HepG2 (cell line): ENCODE data around the gene KLHDC2. TPM values are rescaled to one million over a fixed set of nuclear protein-coding genes. Genes with fewer than 3 reads are reported as not detected.

Experiments used
- ATAC-seq: fragments of 200-7000 bp; cut with Tn5 transposase; 3 replicates; pipeline ENCODE4 v1.9.1; 2020; ENCODE audit warnings: mild to moderate bottlenecking, moderate library complexity
- BruUV-seq: library from RNA; stranded (reverse); fragments of 400-500 nt; replicated peaks from 2 replicates; lab custom pipeline; 2021; lab: Mats Ljungman, UMichigan
- CTCF ChIA-PET: fragments of 300-600 bp; formaldehyde crosslinking; extraction: SDS; loops from one replicate; lab custom pipeline; 2021; ENCODE audit warnings: low total read pairs, inconsistent platforms, low intra/inter-chr PET ratio; lab: Yijun Ruan, JAX
- POLR2A ChIA-PET: fragments of 350-600 bp; sonication (Branson Sonifier 250); formaldehyde crosslinking; loops from one replicate; lab custom pipeline; 2020; ENCODE audit warnings: antibody characterized with exemption, inconsistent platforms; lab: Yijun Ruan, JAX
- DNase-seq: peaks from one replicate; pipeline ENCODE4 v3.0.0-alpha.2; 2015; ENCODE audit warnings: low spot score
- FAIRE-seq: peaks from 3 replicates; lab custom pipeline; 2011; peaks lifted over from hg19 to GRCh38; lab: Jason Lieb, UNC
- H2AFZ ChIP-seq: one replicate; pipeline ENCODE4 v1.6.1; 2011; ENCODE audit warnings: low read length, inconsistent platforms
- H3K27ac ChIP-seq: fragments of 300-600 bp; 3 replicates; pipeline ENCODE4 v1.8.0; 2011; ENCODE audit warnings: mixed run types, mild to moderate bottlenecking, mixed read lengths, low read length, inconsistent platforms; ENCODE audit not compliant: insufficient read depth; ENCODE audit errors: extremely low read length
- H3K27me3 ChIP-seq, 2 experiments: fragments of 200-600 bp in 1 of 2; 2 replicates in 1 of 2; 3 replicates in 1 of 2; pipeline versions ENCODE4 v1.6.0 to v1.8.0; 2011; ENCODE audit warnings: low read length in 2 of 2, mild to moderate bottlenecking in 2 of 2, moderate library complexity in 2 of 2, inconsistent platforms in 1 of 2; ENCODE audit not compliant: insufficient read depth in 2 of 2, control insufficient read depth in 1 of 2
- H3K36me3 ChIP-seq, 2 experiments: fragments of 200-600 bp in 1 of 2; replicated peaks in 1 of 2; 2 replicates in 1 of 2; 3 replicates in 1 of 2; pipeline versions ENCODE4 v1.5.1 to v1.8.0; 2011; ENCODE audit warnings: low read length in 2 of 2, inconsistent platforms in 1 of 2; ENCODE audit not compliant: insufficient read depth in 2 of 2, control insufficient read depth in 1 of 2
- H3K4me1 ChIP-seq: 2 replicates; pipeline ENCODE4 v1.5.1; 2012; ENCODE audit warnings: low read length, inconsistent platforms; ENCODE audit not compliant: insufficient read depth
- H3K4me2 ChIP-seq: 2 replicates; pipeline ENCODE4 v1.6.0; 2011; ENCODE audit warnings: low read depth, low read length, inconsistent platforms
- H3K4me3 ChIP-seq, 3 experiments: fragments of 200-600 bp in 1 of 3; sonication (generic), shearing (Covaris generic) in 1 of 3; replicated peaks in 1 of 3; 2 replicates each; pipeline ENCODE4 v1.5.1; 2011 to 2016; ENCODE audit warnings: low read length in 3 of 3, inconsistent platforms in 2 of 3, low read depth in 2 of 3, mild to moderate bottlenecking in 2 of 3, control low read depth in 1 of 3, mixed read lengths in 1 of 3; ENCODE audit not compliant: insufficient read depth in 1 of 3
- H3K79me2 ChIP-seq: one replicate; pipeline ENCODE4 v1.6.1; 2011; ENCODE audit warnings: low read length, inconsistent platforms; ENCODE audit not compliant: insufficient read depth
- H3K9ac ChIP-seq: 2 replicates; pipeline ENCODE4 v1.6.0; 2011; ENCODE audit warnings: mild to moderate bottlenecking, low read depth, low read length, inconsistent platforms; ENCODE audit not compliant: insufficient read depth
- H3K9me3 ChIP-seq: 2 replicates; pipeline ENCODE4 v1.5.1; 2012; ENCODE audit warnings: mild to moderate bottlenecking, low read length
- H4K20me1 ChIP-seq: 2 replicates; pipeline ENCODE4 v1.6.0; 2011; ENCODE audit warnings: inconsistent platforms, mild to moderate bottlenecking, low read length, moderate library complexity; ENCODE audit not compliant: insufficient read depth
- HDAC1 ChIP-seq: sonication (generic); formaldehyde crosslinking; IDR thresholded peaks from 2 replicates; pipeline ENCODE4 v1.5.1; 2020; ENCODE audit warnings: mild to moderate bottlenecking, missing genetic modification reagents
- HOXA7 ChIP-seq: sonication (generic); formaldehyde crosslinking; IDR thresholded peaks from 2 replicates; pipeline ENCODE4 v1.8.1; 2022; ENCODE audit warnings: mild to moderate bottlenecking, missing genetic modification reagents, moderate library complexity
- NR2F1 ChIP-seq, 2 experiments: fragments of 450-650 bp in 1 of 2; formaldehyde crosslinking in 1 of 2; IDR thresholded peaks; 2 replicates each; pipeline versions ENCODE4 v1.5.0 to v1.6.1; 2016 to 2020; ENCODE audit warnings: mild to moderate bottlenecking in 1 of 2, missing compliant biosample characterization in 1 of 2, missing genetic modification reagents in 1 of 2, moderate library complexity in 1 of 2
- PRDM10 ChIP-seq: sonication (generic); formaldehyde crosslinking; IDR thresholded peaks from 2 replicates; pipeline ENCODE4 v1.4.0; 2020; ENCODE audit warnings: low read depth, missing genetic modification reagents
- SMARCC2 ChIP-seq: fragments of 450-650 bp; IDR thresholded peaks from 2 replicates; pipeline ENCODE4 v1.6.1; 2017; ENCODE audit warnings: antibody characterized with exemption, mild to moderate bottlenecking
- SP4 ChIP-seq: sonication (generic); formaldehyde crosslinking; IDR thresholded peaks from 2 replicates; pipeline ENCODE4 v1.8.1; 2023; ENCODE audit warnings: mild to moderate bottlenecking, missing genetic modification reagents
- ZFY ChIP-seq: sonication (generic); formaldehyde crosslinking; IDR thresholded peaks from 2 replicates; pipeline ENCODE4 v1.4.0; 2020; ENCODE audit warnings: missing genetic modification reagents
- ZNF260 ChIP-seq: sonication (generic); formaldehyde crosslinking; IDR thresholded peaks from 2 replicates; pipeline ENCODE4 v1.4.0; 2020; ENCODE audit warnings: missing genetic modification reagents, low read depth, mild to moderate bottlenecking, borderline replicate concordance
- ZNF563 ChIP-seq: sonication (generic); formaldehyde crosslinking; IDR thresholded peaks from 2 replicates; pipeline ENCODE4 v1.8.0; 2022; ENCODE audit warnings: mild to moderate bottlenecking, moderate library complexity, missing genetic modification reagents
- ZNF891 ChIP-seq: sonication (generic); formaldehyde crosslinking; IDR thresholded peaks from 2 replicates; pipeline ENCODE4 v1.5.0; 2020; ENCODE audit warnings: mild to moderate bottlenecking, missing genetic modification reagents
- WGBS: methylation state at CpG from one replicate; pipeline ENCODE4 v1.1.6; 2017; ENCODE audit warnings: low lambda C conversion rate; 5-methylcytosine and 5-hydroxymethylcytosine counted together
- in situ Hi-C: cut with HindIII; loops from 2 replicates; pipeline ENCODE4 v1.10.0; 2017; ENCODE audit warnings: low pct_unique_long_range_greater_than_20kb; ENCODE audit not compliant: extremely low pct_ligation_motif_present
- intact Hi-C: fragments of 100-400 bp; cut with micrococcal nuclease; formaldehyde crosslinking; loops from one replicate; pipeline ENCODE4 v1.10.0; 2022; ENCODE audit not compliant: unreplicated experiment
- polyA plus RNA-seq, 8 experiments: library from polyadenylated mRNA; depleted of rRNA in 3 of 8; stranded (reverse) in 7 of 8; unstranded in 1 of 8; fragments of >200 nt; fragmentation: Illumina TruSeq in 4 of 8; extraction: Trizol in 4 of 8; gene quantifications; 2 replicates each; pipeline versions ENCODE4 v1.2.1 to v1.2.3, GENCODE V29; 2011 to 2016; ENCODE audit warnings: low read depth in 4 of 8, missing spikeins in 1 of 8, mixed read lengths in 1 of 8; ENCODE audit not compliant: insufficient read depth in 1 of 8
- total RNA-seq, 5 experiments: library from RNA; depleted of rRNA; stranded (reverse); fragments of >200 nt; fragmentation: Illumina TruSeq; extraction: Trizol; gene quantifications; 2 replicates each; pipeline ENCODE4 v1.2.3, GENCODE V29; 2016; ENCODE audit warnings: low read depth in 1 of 5

KLHDC2 gene
- total and polyA plus RNA-seq, 2 of the 13 experiments (the other 11 are each of a cell fraction or from before 2014, with no cell fraction given): 95.5 to 170 TPM

GRCh38 chr14:49792618-49793017 lies 24.7 kb downstream of the KLHDC2 start:
- FAIRE-seq: no peak
- CTCF ChIA-PET: no interaction called here
- WGBS: 0% methylated on average over 1 of the region's 1 CpG

More at GRCh38 chr14:49792618-49793017, 24.7 kb downstream of the KLHDC2 start:
- H3K27ac ChIP-seq: no peak overlapping the region
- no peak overlapping the region for H2AFZ ChIP-seq
- no peaks in the 10 kb centered on the region for H3K27me3 ChIP-seq
- H4K20me1 ChIP-seq: no peaks in the 10 kb centered on the region
- no peaks in the 10 kb centered on the region for H3K9me3 ChIP-seq
- no peaks in the 10 kb centered on the region for H3K79me2 ChIP-seq
- H3K4me2 ChIP-seq: no peak overlapping the region
- no peak for ATAC-seq
- no TSS peak for BruUV-seq
- no peak overlapping the region for H3K4me3 ChIP-seq
- no peak for TF ChIP-seq ZFY (CRISPR knock-in tag)
- TF ChIP-seq SMARCC2: no peak
- TF ChIP-seq SP4 (CRISPR knock-in tag): no peak
- TF ChIP-seq ZNF891: no peak
- no peak for TF ChIP-seq HDAC1 (CRISPR knock-in tag)
- TF ChIP-seq ZNF563 (CRISPR knock-in tag): no peak
- TF ChIP-seq ZNF260 (CRISPR knock-in tag): no peak
- TF ChIP-seq NR2F1 (CRISPR knock-in tag; IDR thresholded peaks at IDR 0.05): no peak
- TF ChIP-seq PRDM10 (CRISPR knock-in tag): no peak
- TF ChIP-seq HOXA7 (CRISPR knock-in tag): no peak
- TF ChIP-seq, all 625 proteins: peak for 0
- Histone ChIP-seq H3K4me1 (no peaks in the 10 kb centered on the region), H3K9ac (no peak overlapping the region), H3K36me3 (peaks cover 10 to 73% of the 10 kb centered on the region in 2 experiments)
- no peak for DNase-seq
- in situ Hi-C loops: no loop called here
- POLR2A ChIA-PET: no interaction called here
- intact Hi-C loops: no loop called here
